ENCODE measurements around the gene MAP3K7.

DNA sequence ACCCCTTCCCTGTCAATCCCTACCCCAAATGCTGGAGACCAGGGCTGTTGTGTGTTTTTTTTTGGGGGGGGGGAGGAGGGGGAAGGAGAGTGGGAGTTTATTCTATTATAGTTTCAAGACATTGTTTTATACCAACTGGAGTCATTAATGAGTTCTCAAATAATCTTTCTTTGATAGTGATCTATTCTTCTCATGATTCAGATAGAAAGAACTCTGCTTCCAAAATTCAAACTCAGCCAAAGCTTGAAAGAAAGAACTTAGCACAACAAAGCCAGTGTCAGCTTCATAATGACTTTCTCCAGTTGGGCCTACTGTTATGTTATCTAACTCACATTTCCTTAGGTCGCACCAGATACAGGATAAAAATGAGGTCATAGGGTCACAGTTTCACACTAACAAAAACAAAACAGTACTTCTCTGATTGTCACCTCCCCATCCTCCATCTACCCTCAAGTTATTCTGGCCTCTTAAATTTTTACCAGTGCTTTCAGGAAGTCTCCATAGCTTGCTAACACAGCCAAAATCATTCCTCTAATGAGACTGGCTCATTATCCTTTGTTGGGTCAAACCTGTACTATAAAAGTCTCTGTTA, 19.0 kb upstream of the MAP3K7 start:
- TF ChIP-seq, protein P1, sequence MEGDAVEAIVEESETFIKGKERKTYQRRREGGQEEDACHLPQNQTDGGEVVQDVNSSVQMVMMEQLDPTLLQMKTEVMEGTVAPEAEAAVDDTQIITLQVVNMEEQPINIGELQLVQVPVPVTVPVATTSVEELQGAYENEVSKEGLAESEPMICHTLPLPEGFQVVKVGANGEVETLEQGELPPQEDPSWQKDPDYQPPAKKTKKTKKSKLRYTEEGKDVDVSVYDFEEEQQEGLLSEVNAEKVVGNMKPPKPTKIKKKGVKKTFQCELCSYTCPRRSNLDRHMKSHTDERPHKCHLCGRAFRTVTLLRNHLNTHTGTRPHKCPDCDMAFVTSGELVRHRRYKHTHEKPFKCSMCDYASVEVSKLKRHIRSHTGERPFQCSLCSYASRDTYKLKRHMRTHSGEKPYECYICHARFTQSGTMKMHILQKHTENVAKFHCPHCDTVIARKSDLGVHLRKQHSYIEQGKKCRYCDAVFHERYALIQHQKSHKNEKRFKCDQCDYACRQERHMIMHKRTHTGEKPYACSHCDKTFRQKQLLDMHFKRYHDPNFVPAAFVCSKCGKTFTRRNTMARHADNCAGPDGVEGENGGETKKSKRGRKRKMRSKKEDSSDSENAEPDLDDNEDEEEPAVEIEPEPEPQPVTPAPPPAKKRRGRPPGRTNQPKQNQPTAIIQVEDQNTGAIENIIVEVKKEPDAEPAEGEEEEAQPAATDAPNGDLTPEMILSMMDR (IDR thresholded peaks at IDR 0.05 in 2 of 3, conservative IDR thresholded peaks at IDR 0.05 in 1 of 3; ENCODE audit: borderline replicate concordance in 1 of 3, insufficient read depth in 1 of 3, low read depth in 2 of 3, low read length in 2 of 3), result no peak
- no peak for TF ChIP-seq POLR2A (IDR thresholded peaks at IDR 0.05; ENCODE audit: borderline replicate concordance, extremely low read depth, insufficient read depth, insufficient read length)
- no peak for TF ChIP-seq POLR2AphosphoS5 (IDR thresholded peaks at IDR 0.05; ENCODE audit: low read depth, low read length)
- TF ChIP-seq EZH2 (IDR thresholded peaks at IDR 0.05), result no peak
- no peak for TF ChIP-seq SRF (IDR thresholded peaks at IDR 0.05; ENCODE audit: low read depth)

Data from HCT116 (cell line).